Right lobe of liver (tissue), 6 donors: ENCODE measurements around the gene ASAP3. TPM values are rescaled to one million over a fixed set of nuclear protein-coding genes. Genes with fewer than 3 reads are reported as not detected.
A peak's percentile ranks its signal among the peaks of the same experiment; 100 is the strongest.

Experiments
- ATAC-seq, 4 donors: fragments of 200-7000 bp; cut with Tn5 transposase; one replicate each; pipeline ENCODE4 v1.9.1; 2020; ENCODE audit warnings: mild to moderate bottlenecking in 4 of 4, moderate library complexity in 4 of 4
- DNase-seq, 3 donors: peaks; one replicate each; pipeline ENCODE4 v3.0.0-alpha.2; 2020
- H3K27ac ChIP-seq, 3 donors: fragments of 200-600 bp; one replicate each; pipeline ENCODE4 v1.8.0; 2022
- H3K27me3 ChIP-seq, 2 donors: fragments of 200-600 bp; one replicate each; pipeline ENCODE4 v1.8.0; 2022
- H3K36me3 ChIP-seq, 4 donors: fragments of 200-600 bp; sonication (generic) in 1 of 4; one replicate each; pipeline versions ENCODE4 v1.5.1 to v1.8.0; 2017 to 2022; ENCODE audit warnings: control low read depth in 1 of 4
- H3K4me1 ChIP-seq, 4 donors: fragments of 200-600 bp; sonication (generic) in 1 of 4; one replicate each; pipeline versions ENCODE4 v1.5.1 to v1.8.0; 2017 to 2022; ENCODE audit warnings: control low read depth in 1 of 4
- H3K4me3 ChIP-seq, 3 donors: fragments of 200-600 bp; one replicate each; pipeline ENCODE4 v1.8.0; 2022
- H3K9me3 ChIP-seq, 4 donors: fragments of 200-600 bp; sonication (generic) in 1 of 4; one replicate each; pipeline versions ENCODE4 v1.5.1 to v1.8.0; 2017 to 2022; ENCODE audit warnings: control low read depth in 1 of 4
- CTCF ChIP-seq, 4 donors: fragments of 200-600 bp in 3 of 4; fragments of 450-650 bp in 1 of 4; IDR thresholded peaks; one replicate each; pipeline versions ENCODE4 v1.5.1 to v1.8.0; 2016 to 2022; ENCODE audit warnings: antibody characterized with exemption in 4 of 4, mild to moderate bottlenecking in 2 of 4
- POLR2A ChIP-seq: fragments of 450-650 bp; IDR thresholded peaks from one replicate; pipeline ENCODE4 v1.6.1; 2017; ENCODE audit warnings: antibody characterized with exemption, mild to moderate bottlenecking
- WGBS: methylation state at CpG from one replicate; pipeline ENCODE4 v1.1.6; 2018; ENCODE audit warnings: low coverage, low lambda C conversion rate; ENCODE audit not compliant: insufficient coverage; ENCODE audit errors: missing lambda C conversion rate; 5-methylcytosine and 5-hydroxymethylcytosine counted together
- intact Hi-C, 2 donors: fragments of 100-400 bp; cut with DNase I; formaldehyde crosslinking; loops; one replicate each; pipeline versions ENCODE4 v1.11.2 to v1.14.1; 2022
- total RNA-seq, 6 experiments: library from RNA; depleted of rRNA in 2 of 6; stranded (reverse); fragments of >200 nt in 2 of 6; fragmentation: NEBNext Ultra II Directional in 3 of 6; extraction: Animal tissue kit (Norgen Biotek cat#: 25700) in 3 of 6; gene quantifications; one replicate each; pipeline versions ENCODE4 v1.1.0 to v1.2.4, GENCODE V29; 2016 to 2023
- donor health status: DM: no; HTN: yes; CAD: no.
- donor health status: DM: no; HTN: no; CAD: no.
- donor health status: DM: no; HTN: no; CAD: no.
- donor health status: DM: no; HTN: yes; CAD: no.
- donor health status: DM: no; HTN: yes; CAD: no.

ASAP3 gene
- total RNA-seq, 6 experiments from 2014 or later: 12.3 to 22.1 (median 16.6) TPM

- 10% methylated on average over 14 of the region's 15 CpGs for WGBS
- peaks cover 0 to 43% (median 21%) of the 10 kb centered on the region in 4 donors for H3K4me1 ChIP-seq
- peak overlapping the region; percentile 14 to 79 (median 74) for H3K27ac ChIP-seq
- peaks cover 0 to 2% (median under 1%) of the 10 kb centered on the region in 4 donors for H3K36me3 ChIP-seq
- peak; percentile 26 to 59 (median 46) for ATAC-seq
- TF ChIP-seq POLR2A (peak; percentile 18), CTCF (IDR thresholded peaks at IDR 0.05) (no peak)
- intact Hi-C loops: loop anchor here in 1 of 2 donors (10.0 kb wide), 1 partner anchor 62 kb away; the partner anchor contains the start of gene ASAP3
- peak; percentile 76 to 86 (median 83) for DNase-seq
- no peaks in the 10 kb centered on the region for H3K9me3 ChIP-seq
- no peaks in the 10 kb centered on the region for H3K27me3 ChIP-seq
- peak overlapping the region; percentile 10 to 87 (median 80) for H3K4me3 ChIP-seq
Observed at GRCh38 chr1:23422241-23422877, 61.6 kb downstream of the ASAP3 start.

GRCh38 chr1:23421753-23422240, 62.2 kb downstream of the ASAP3 start:
- peak in 1 of 3 donors; percentile 73 for DNase-seq
- peak; percentile 33 to 52 (median 45) for ATAC-seq
- Histone ChIP-seq H3K4me3 (peak overlapping the region in 2 of 3 donors; percentile 80 to 87), H3K36me3 (peaks cover 0 to 8% (median 3%) of the 10 kb centered on the region in 4 donors), H3K27me3 (no peaks in the 10 kb centered on the region), H3K9me3 (no peaks in the 10 kb centered on the region), H3K27ac (peak overlapping the region in 2 of 3 donors; percentile 25 to 79), H3K4me1 (peaks cover 0 to 44% (median 21%) of the 10 kb centered on the region in 4 donors)
- peak; percentile 9 to 49 (median 24) for TF ChIP-seq CTCF (IDR thresholded peaks at IDR 0.05)
- no peak for TF ChIP-seq POLR2A
- 25% methylated on average over 6 of the region's 6 CpGs for WGBS
- intact Hi-C loops: loop anchor here in 1 of 2 donors (10.0 kb wide), 1 partner anchor 63 kb away; the partner anchor contains the start of gene ASAP3

GRCh38 chr1:23421343-23421742, 62.6 kb downstream of the ASAP3 start:
- intact Hi-C loops: loop anchor here in 1 of 2 donors (10.0 kb wide), 1 partner anchor 63 kb away; the partner anchor contains the start of gene ASAP3
- ATAC-seq: no peak
- no peak for DNase-seq
- H3K27ac ChIP-seq: peak overlapping the region in 2 of 3 donors; percentile 21 to 79
- no peaks in the 10 kb centered on the region for H3K27me3 ChIP-seq
- no peaks in the 10 kb centered on the region for H3K9me3 ChIP-seq
- H3K36me3 ChIP-seq: peaks cover 0 to 12% (median 5%) of the 10 kb centered on the region in 4 donors
- TF ChIP-seq POLR2A (no peak), CTCF (IDR thresholded peaks at IDR 0.05) (no peak)
- WGBS: 44% methylated on average over 3 of the region's 3 CpGs
- peaks cover 0 to 44% (median 21%) of the 10 kb centered on the region in 4 donors for H3K4me1 ChIP-seq
- no peak overlapping the region for H3K4me3 ChIP-seq

GRCh38 chr1:23420778-23421177, 63.2 kb downstream of the ASAP3 start:
- Histone ChIP-seq H3K4me3 (no peak overlapping the region), H3K36me3 (peaks cover 0 to 16% (median 6%) of the 10 kb centered on the region in 4 donors), H3K9me3 (no peaks in the 10 kb centered on the region), H3K27ac (peak overlapping the region in 2 of 3 donors; percentile 21 to 79), H3K27me3 (no peaks in the 10 kb centered on the region), H3K4me1 (peaks cover 0 to 44% (median 21%) of the 10 kb centered on the region in 4 donors)
- ATAC-seq (no peak), DNase-seq (no peak)
- intact Hi-C loops: loop anchor here in 1 of 2 donors (10.0 kb wide), 1 partner anchor 64 kb away; the partner anchor contains the start of gene ASAP3
- WGBS: 100% methylated on average over 2 of the region's 3 CpGs
- TF ChIP-seq CTCF (IDR thresholded peaks at IDR 0.05) (no peak), POLR2A (no peak)
